ENCODE results near the gene OR6P1. TPM values are rescaled to one million over a fixed set of nuclear protein-coding genes. Genes with fewer than 3 reads are reported as not detected.

The OR6P1 gene, protein sequence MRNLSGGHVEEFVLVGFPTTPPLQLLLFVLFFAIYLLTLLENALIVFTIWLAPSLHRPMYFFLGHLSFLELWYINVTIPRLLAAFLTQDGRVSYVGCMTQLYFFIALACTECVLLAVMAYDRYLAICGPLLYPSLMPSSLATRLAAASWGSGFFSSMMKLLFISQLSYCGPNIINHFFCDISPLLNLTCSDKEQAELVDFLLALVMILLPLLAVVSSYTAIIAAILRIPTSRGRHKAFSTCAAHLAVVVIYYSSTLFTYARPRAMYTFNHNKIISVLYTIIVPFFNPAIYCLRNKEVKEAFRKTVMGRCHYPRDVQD
- not detected in 2 replicates for total RNA-seq

DNA sequence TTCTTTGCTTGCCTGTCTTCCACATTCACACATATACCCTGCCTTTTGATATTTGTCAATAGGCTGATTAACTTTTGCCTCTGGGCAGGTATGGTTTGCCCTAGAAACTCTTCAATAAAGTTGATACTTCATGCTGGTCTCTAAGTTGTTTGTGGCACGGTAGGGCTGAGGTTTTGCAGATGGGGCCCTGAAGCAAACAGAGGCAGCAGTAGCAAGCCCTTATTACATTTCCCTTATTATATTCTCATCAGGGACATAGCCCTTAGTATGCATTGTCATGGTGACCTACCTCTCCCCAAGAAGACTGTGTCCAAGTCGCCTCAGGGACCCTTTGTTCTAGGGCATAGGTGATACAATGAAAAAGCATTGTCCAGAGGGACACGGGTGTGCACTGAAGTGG is at the start of gene OR6P1:
OR6P1 (minus strand) TSS at position 101 of the 400 bp plus-strand sequence. CDS start 6,976 bp downstream, outside the sequence.
- no peak for DNase-seq (ENCODE audit: extremely low read depth, low read depth, low spot score)

DNA sequence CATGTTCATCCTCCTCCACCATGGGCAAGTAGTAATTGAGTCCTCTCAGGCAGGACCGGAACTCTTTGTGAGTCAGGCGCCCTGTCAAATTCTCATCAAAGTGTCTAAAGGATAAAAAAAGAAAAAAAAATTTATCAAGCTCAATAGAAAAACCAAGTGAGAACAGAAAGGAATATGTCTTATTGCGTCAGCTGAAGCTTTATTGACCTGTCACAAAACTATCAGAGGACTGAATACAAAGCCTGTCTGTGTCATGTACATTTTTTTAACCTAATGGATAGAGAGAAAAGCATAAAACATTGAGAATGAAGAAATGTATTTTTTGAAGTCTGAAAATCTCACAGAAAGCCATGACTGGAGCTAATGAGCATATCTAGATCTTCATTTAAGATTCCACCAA is 43.4 kb upstream of the OR6P1 start:
- DNase-seq (ENCODE audit: extremely low read depth, low read depth, low spot score) = no peak

DNA sequence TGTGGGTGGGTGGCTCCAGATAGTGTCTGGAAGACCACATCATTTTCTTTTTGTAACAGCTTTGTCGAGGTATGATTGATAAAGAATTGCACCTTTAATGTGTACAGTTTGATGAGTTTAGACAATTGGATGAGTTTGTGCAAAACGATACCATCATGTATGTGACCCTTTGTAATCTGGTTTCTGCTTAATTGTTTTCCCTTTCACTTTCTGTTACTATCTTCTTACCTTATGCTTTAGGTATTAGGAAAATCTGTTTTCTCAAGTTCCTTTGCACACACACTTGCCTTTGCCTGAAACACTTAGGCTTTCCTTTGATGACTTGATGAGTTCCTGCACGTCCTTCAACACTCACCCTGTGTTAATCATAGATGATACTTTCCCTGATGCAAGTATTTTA is 41.5 kb upstream of the OR6P1 start:
- no peak for DNase-seq (ENCODE audit: extremely low read depth, low read depth, low spot score)

DNA sequence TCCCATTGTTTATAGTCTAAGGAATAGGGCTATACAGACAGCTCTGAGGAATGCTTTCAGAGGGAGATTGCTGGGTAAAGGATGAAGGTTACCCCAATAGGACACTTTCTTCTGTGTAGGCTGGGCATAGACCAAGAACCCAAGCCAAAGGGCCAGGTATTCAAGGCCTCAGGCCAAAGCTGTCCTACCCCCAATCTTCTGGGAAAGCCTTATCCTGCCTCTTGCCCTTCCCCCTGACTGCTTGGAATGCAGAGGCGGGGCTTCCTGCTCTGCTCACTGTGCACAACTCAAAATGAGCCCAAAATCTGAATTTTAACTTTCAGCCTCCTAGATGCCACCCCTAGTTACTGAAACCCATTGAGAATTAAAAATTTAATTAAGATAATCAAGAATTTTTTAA is 36.9 kb upstream of the OR6P1 start:
- no peak for DNase-seq (ENCODE audit: extremely low read depth, low read depth, low spot score)

DNA sequence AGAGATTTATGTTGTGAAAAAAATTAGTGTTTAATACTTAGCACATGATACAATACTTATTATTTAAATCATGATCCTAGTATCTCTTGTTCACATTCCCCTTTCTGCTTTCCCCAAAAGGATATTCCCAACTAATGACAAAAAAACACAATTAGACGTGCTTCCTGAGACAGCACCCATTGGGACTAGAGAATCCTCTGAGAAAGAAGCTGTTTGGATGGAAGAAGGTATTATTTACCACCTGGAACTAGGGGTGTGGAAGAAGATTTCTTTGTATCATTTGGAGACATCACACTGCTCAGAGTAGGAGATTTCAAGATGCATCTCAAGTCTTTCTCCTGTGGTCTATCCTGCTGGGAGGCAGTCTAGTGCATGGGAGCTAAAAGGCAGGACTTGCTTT is 34.6 kb upstream of the OR6P1 start, which contains the start of gene OR10Z1:
OR10Z1 (plus strand) TSS at position 301 of the 400 bp plus-strand sequence. CDS start 1,171 bp downstream, outside the sequence.
- no peak for DNase-seq (ENCODE audit: extremely low read depth, low read depth, low spot score)

DNA sequence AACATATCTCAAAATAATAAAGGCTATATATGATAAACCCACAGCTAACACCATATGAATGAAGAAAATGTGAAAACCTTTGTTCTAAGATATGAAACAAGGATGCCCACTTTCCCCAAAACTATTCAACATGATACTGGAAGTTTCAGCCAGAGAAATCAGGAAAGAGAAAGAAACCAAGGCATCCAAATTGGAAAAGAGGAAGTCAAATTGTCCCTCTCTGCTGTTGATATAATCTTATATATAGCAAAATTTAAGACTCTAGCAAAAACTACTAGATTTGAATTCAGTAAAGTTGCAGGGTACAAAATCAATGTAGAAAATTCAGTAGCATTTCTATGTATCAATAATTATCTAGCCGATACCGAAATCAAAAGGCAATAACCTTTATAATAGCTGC is 30.4 kb upstream of the OR6P1 start:
- no peak for DNase-seq (ENCODE audit: extremely low read depth, low read depth, low spot score)

DNA sequence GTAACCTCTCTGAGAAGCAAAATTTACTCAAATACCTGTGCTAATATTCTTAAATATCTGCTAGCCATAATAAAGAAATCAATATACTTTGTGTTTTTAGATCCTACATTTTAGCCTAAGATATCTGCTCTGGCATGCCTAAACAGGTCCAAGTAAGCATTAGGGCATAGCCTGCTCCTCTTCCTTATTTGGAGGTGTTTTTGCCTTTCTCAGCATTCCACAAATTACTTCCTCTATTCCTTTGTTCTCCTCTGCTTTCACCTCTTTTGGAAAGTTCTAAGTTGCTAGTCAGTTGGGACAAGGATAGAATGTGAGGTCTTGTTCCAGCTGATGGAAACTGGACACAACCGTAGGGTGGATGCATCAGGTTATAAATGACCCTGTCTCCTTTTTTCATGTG is 16.6 kb upstream of the OR6P1 start:
- no peak for DNase-seq (ENCODE audit: extremely low read depth, low read depth, low spot score)

DNA sequence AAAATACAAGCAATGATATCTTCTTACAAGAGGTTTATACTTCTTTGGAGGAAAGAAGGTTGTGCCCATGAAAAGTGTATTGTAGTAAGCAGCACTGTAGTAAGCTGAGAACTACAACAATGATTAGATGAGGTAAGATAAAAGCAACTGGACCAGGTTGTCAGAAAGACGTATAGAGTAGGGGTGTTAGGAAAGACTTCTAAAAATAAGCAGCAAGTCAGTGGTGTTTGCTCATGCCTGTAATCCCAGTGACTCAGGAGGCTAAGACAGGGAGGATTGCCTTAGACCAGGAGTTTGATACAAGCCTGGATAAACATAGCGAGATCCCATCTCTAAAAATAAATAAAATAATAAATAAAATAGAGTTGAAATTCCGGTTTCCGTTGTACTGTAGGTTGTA is 13.6 kb upstream of the OR6P1 start:
- no peak for DNase-seq (ENCODE audit: extremely low read depth, low read depth, low spot score)

DNA sequence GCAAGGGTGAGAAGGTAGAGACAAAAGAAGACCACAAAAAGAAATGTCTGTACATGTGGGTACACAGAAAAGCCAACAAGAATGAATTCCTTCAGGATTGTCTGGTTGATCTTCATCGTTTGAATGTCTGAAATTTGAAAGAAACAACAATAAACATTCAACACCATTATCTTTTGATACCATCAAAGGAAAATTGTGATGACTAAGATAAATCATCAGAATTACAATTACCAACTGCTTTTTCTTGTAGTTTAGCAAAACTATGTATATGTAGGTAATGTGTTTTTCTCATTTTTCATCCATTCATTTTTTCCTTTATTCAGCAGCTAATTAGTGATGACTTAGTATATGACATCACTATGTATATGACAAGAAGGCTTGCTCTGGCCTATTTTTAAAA is 9.4 kb upstream of the OR6P1 start, which contains the start of gene OR10X1:
OR10X1 (minus strand) TSS at position 167 of the 400 bp plus-strand sequence; CDS start at position 167, 0 bp downstream.
- no peak for DNase-seq (ENCODE audit: extremely low read depth, low read depth, low spot score)

DNA sequence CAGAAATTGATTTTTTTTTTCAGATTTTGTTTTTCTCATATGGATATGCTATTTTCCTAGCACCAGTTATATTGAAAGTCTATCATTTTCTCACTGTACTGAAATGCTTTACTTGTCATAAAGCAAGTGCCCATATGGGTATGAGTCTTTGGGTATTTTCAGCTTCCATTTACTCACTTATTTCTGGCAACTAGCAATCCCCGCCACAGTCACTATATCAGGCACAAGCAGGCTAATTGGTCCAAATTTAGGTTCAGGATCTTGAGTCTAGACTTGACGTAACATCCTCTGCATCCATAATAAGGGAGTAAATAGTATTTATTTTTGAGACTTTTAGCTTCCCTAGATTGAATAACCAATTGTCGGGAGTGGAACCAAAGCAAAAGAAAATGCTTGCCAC is 7.2 kb upstream of the OR6P1 start:
- no peak for DNase-seq (ENCODE audit: extremely low read depth, low read depth, low spot score)

DNA sequence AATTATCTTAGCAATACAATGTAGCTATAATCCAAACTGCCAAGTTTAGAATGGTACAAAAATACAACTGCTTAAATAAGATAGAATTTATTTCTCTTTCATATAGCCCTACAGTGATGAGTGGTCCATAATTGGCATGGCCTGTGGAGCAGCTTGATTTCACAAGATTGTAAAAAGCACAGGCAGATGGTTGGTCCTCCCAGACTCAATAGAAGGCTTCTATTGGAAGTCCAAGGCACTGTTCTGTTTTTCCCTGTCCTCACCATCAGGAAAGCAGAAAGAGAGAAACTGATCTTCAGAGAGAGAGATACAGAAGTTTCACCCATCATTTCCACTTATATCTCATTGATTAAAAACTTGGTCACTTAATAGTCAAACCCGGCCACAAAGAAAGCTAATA is 1.8 kb upstream of the OR6P1 start:
- DNase-seq (ENCODE audit: extremely low read depth, low read depth, low spot score) = no peak

DNA sequence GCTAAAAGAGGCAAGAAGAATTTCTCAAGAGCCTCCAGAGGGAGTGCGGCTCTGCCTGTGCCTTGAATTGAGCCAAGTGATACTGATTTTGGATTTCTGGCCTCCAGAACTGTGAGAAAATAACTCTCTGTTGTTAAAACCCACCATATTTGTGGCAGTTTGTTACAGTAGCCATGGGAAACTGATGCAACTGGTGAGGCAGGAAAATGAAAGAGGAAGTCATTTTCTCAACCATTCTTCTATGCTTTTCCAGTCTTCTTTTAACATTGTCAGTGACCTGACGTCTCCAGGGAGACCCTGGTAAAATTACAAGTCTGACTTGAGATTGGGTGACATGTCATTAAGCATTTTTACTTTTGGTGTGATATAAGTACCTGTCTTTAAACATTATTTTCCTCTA is 5.8 kb downstream of the OR6P1 start:
- DNase-seq (ENCODE audit: extremely low read depth, low read depth, low spot score) = no peak

DNA sequence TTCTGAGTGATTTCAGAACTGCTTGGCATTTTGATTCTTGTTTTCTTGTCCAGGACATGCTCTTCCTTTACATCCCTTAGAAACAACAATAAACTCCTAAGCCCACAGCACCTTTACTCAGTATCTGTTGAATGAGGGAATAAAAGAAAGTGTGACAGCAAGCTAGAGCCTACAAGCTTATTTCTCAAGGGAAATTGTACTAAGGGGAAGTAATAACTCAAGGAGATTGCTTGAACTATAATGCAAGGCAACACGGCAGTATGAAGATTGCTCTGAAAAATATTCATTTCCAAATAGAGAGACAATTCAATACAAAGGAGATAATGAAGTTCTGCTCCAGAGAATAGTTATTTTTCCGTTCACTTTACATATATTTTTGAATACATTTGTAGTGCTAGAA is 6.5 kb downstream of the OR6P1 start:
- no peak for DNase-seq (ENCODE audit: extremely low read depth, low read depth, low spot score)

DNA sequence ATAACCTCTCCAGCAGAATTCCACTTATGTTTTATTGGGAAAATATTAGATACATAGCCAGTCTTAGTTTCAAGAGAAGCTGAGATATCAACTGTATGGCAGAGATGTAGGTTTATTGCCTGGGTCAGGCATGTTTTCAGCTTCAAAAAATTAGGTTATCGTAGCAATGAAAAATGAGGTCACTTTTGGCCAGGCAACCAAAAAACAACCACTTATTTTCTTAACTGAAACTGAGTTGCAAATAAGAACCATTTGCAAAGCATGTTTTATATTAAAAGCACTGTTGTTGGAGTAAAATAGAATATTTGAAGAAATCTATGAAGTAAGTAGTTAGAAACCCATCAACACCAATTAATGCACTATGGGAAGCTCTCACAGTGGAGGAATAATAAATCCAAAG is 10.7 kb downstream of the OR6P1 start:
- DNase-seq (ENCODE audit: extremely low read depth, low read depth, low spot score) = no peak

DNA sequence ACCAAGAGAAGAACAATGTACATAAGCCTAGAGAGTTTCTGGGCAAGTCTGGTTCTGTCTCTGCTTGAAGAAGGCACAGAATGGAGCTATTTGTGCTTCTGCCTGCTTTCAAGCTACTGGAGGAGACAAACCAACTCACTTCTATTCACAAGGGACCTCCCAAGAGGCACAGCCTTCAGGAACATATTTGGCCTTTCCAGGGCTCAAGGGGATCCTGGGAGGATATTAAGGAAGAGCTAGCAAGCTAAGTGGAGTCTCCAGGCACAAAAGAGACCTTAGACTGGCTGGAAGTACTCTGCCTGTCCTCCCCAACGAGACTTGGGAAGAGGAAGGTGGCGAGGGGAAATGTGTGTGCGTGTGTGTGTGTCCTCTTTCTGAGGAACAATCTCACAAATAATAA is 16.0 kb downstream of the OR6P1 start, which contains the start of gene OR6Y1:
OR6Y1 (minus strand) TSS at position 54 of the 400 bp plus-strand sequence. CDS start 6,300 bp downstream, outside the sequence.
- DNase-seq (ENCODE audit: extremely low read depth, low read depth, low spot score) = no peak

DNA sequence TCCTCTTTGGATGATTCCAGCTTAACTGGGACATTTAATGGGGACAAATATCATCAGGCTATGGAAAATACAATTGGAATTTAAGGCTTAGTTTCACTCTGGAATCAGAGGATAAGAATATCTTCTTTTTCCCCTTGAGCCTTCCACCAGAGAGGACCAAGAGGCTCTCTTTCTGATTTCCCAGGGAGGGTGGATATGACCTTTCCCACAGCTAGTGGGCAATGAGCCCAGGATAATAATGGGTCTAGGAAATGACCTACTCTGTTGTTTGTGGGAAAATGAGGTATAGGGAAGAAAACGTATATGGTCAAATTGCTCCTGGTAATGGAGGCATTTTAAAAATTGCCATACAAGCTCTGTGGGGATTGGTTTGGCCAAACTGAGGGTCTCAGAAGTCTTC is 18.1 kb downstream of the OR6P1 start:
- no peak for DNase-seq (ENCODE audit: extremely low read depth, low read depth, low spot score)

DNA sequence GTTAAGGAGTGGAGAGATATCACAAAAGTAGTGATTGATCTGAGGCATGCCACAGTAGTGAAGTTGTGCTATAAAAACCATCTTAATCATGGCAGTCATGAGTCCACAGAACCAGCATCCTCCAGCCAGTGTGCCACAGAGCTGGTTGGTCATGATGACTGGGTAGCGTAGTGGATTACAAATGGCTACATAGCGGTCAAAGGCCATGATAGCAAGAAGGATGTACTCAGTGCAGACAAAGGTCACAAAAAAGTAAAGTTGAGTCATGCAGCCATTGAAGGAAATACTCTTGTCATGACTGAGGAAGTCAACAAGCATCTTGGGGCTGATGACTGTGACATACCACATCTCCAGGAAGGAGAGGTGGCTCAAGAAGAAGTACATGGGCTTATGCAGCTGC is 22.8 kb downstream of the OR6P1 start:
- DNase-seq (ENCODE audit: extremely low read depth, low read depth, low spot score) = no peak

DNA sequence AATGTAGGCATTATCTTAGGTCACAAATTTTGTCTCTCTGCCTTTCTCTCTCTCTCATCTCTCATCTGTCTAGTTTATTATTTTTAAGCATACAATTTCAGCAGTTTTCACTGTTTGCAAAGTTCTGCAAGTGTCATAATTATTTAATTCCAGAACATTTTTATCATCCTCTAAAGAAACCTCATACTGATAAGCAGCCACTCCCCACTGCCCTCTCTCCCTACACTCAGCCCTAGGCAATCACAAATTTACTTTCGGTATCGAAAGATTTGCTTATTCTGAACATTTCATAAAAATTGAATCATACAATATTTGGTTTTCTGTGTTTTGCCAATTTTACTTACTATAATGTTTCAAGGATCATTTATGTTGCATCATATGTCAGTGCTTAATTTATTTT is 32.8 kb downstream of the OR6P1 start:
- DNase-seq (ENCODE audit: extremely low read depth, low read depth, low spot score) = no peak

DNA sequence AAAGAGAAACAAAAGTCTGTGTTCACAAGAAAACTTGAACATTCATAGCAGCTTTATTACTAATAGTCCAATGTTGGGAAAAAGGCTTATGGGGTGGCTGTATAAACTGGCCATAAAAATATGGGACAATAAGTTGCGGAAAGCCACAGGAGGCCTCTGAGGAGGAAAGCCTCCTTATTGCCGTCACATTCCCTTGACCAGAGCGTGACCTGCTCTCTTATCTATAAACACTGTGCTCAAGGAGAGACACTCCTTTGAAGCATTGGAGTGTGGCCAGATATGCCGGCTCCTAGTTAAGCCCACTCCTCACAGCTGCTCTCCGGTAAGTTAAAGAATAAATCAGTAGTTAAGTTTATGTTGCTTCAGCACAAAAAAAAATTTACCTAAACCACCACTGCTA is 35.9 kb downstream of the OR6P1 start:
- no peak for DNase-seq (ENCODE audit: extremely low read depth, low read depth, low spot score)

DNA sequence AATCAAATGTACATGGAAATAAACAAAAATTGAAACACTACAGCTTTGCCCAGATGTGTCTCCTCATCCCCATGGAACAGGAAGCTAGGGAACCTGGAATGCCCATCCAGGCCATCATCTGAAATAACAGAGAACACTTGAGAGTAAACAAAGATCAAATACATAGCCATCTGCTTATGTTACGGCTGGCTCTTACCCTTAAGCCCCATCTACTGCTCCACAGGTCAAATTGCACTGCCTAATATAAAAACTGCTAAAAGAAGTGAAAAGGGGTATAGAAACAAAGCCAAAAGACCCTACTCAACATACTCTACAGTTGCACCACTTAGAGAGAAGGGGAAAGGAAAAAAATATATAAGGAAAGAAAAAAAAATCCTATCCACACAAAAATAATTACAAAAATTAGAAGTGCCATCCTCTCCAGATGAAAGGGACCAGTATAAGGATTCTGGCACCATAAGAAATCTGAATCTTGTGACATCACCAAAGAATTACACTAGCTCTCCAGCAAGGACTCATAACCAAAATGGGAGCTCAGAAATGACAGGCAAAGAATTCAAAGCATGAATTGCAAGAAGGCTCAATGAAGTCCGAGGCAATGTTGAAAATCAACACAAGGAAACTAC is 43.1 kb downstream of the OR6P1 start:
- DNase-seq (ENCODE audit: extremely low read depth, low read depth, low spot score) = no peak

DNA sequence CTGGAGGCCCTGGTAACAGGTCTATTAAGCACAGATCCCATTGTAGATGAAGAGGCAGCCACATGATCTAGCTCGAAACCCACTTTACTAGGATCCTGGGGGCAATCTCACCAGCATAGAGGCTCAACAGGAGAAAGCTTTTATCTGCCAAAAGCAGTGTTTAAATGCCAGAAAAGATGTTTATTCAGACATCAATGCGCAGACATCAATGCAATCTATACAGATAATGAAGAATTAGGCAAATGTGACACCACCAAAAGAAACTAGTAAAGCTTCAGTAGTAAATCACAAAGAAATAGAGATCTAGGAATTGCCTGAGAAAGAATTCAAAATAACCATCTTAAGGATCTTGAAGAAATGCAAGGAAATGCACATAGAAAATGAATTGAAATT is 48.7 kb downstream of the OR6P1 start:
- no peak for DNase-seq (ENCODE audit: extremely low read depth, low read depth, low spot score)

DNA sequence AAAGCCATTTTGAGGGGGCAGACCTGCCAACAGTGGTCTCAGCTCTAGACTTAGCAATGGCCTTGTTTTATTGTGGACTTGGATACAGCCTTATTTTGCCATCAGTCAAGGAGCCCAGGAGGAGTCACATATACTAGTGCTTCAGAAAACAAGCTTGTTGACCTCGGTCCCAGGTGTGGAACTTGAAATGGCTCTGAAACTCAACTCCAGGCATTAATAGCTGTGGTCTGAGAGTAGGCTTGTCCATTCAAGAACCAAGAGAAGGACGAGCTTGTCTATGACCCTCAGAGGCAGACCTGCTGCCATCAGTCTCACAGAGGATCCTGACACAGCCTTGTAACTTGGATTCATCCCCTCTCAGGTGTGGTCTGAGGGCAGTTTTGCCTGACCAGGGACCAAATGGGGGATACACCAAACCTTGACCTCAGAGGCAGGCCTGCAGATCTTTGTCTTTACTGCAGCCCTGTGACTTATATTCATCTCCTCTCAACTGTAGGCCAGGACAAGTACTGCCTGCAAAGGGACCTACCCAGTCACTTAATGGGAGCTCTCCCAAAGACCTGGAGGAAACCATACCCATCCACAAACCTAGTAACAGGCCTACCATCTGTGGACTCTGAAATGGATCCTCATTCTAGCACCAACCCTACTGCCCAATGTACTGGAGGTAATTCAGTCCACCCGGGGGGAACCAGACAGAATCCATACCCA is 49.3 kb downstream of the OR6P1 start:
- no peak for DNase-seq (ENCODE audit: extremely low read depth, low read depth, low spot score)

Measured in glomerular endothelial cell (primary cell).